ENCODE data around the gene RIOK2.

RIOK2 gene

GRCh38 chr5:97124335-97124734, 58.7 kb downstream of the RIOK2 start:
- H3K9me3 Mint-ChIP-seq, result no peaks in the 10 kb centered on the region
- H3K36me3 Mint-ChIP-seq (ENCODE audit: low read depth), result no peaks in the 10 kb centered on the region
- H3K27me3 Mint-ChIP-seq, result peaks cover 8% of the 10 kb centered on the region
- H3K4me1 Mint-ChIP-seq (ENCODE audit: low read depth), result no peaks in the 10 kb centered on the region
- H3K27ac Mint-ChIP-seq, result no peak overlapping the region
- no peak overlapping the region for H3K4me3 Mint-ChIP-seq

- H3K27ac Mint-ChIP-seq, result no peak overlapping the region
- H3K36me3 Mint-ChIP-seq (ENCODE audit: low read depth), result no peaks in the 10 kb centered on the region
- no peaks in the 10 kb centered on the region for H3K4me1 Mint-ChIP-seq (ENCODE audit: low read depth)
- no peaks in the 10 kb centered on the region for H3K9me3 Mint-ChIP-seq
- H3K4me3 Mint-ChIP-seq, result no peak overlapping the region
- peaks cover 3% of the 10 kb centered on the region for H3K27me3 Mint-ChIP-seq
Measured at GRCh38 chr5:97121848-97122247, 61.2 kb downstream of the RIOK2 start.

- Mint-ChIP-seq H3K27ac (no peak overlapping the region), H3K9me3 (no peaks in the 10 kb centered on the region), H3K4me1 (ENCODE audit: low read depth) (no peaks in the 10 kb centered on the region), H3K36me3 (ENCODE audit: low read depth) (no peaks in the 10 kb centered on the region), H3K4me3 (no peak overlapping the region), H3K27me3 (peaks cover 3% of the 10 kb centered on the region)
Measured at GRCh38 chr5:97120195-97120594, 62.9 kb downstream of the RIOK2 start.

GRCh38 chr5:97119007-97119390, 64.0 kb downstream of the RIOK2 start:
- Mint-ChIP-seq H3K27me3 (peaks cover 3% of the 10 kb centered on the region), H3K4me1 (ENCODE audit: low read depth) (no peaks in the 10 kb centered on the region), H3K36me3 (ENCODE audit: low read depth) (no peaks in the 10 kb centered on the region), H3K9me3 (no peaks in the 10 kb centered on the region), H3K4me3 (no peak overlapping the region), H3K27ac (no peak overlapping the region)

- Mint-ChIP-seq H3K36me3 (ENCODE audit: low read depth) (no peaks in the 10 kb centered on the region), H3K27ac (no peak overlapping the region), H3K27me3 (peaks cover 3% of the 10 kb centered on the region), H3K4me1 (ENCODE audit: low read depth) (no peaks in the 10 kb centered on the region), H3K4me3 (no peak overlapping the region), H3K9me3 (no peaks in the 10 kb centered on the region)
Measured at GRCh38 chr5:97118261-97119006, 64.6 kb downstream of the RIOK2 start.

- H3K27me3 Mint-ChIP-seq, result no peaks in the 10 kb centered on the region
- no peak overlapping the region for H3K27ac Mint-ChIP-seq
- no peak overlapping the region for H3K4me3 Mint-ChIP-seq
- H3K9me3 Mint-ChIP-seq, result no peaks in the 10 kb centered on the region
- H3K36me3 Mint-ChIP-seq (ENCODE audit: low read depth), result no peaks in the 10 kb centered on the region
- no peaks in the 10 kb centered on the region for H3K4me1 Mint-ChIP-seq (ENCODE audit: low read depth)
Measured at GRCh38 chr5:97115932-97116331, 67.1 kb downstream of the RIOK2 start.

GRCh38 chr5:97112230-97112629, 70.8 kb downstream of the RIOK2 start:
- no peaks in the 10 kb centered on the region for H3K4me1 Mint-ChIP-seq (ENCODE audit: low read depth)
- H3K4me3 Mint-ChIP-seq, result no peak overlapping the region
- no peak overlapping the region for H3K27ac Mint-ChIP-seq
- H3K36me3 Mint-ChIP-seq (ENCODE audit: low read depth), result no peaks in the 10 kb centered on the region
- H3K9me3 Mint-ChIP-seq, result no peaks in the 10 kb centered on the region
- H3K27me3 Mint-ChIP-seq, result no peaks in the 10 kb centered on the region

- no peaks in the 10 kb centered on the region for H3K27me3 Mint-ChIP-seq
- no peaks in the 10 kb centered on the region for H3K4me1 Mint-ChIP-seq (ENCODE audit: low read depth)
- no peaks in the 10 kb centered on the region for H3K9me3 Mint-ChIP-seq
- no peak overlapping the region for H3K27ac Mint-ChIP-seq
- H3K4me3 Mint-ChIP-seq, result no peak overlapping the region
- H3K36me3 Mint-ChIP-seq (ENCODE audit: low read depth), result no peaks in the 10 kb centered on the region
Measured at GRCh38 chr5:97111616-97112015, 71.4 kb downstream of the RIOK2 start.

- no peak overlapping the region for H3K27ac Mint-ChIP-seq
- no peaks in the 10 kb centered on the region for H3K4me1 Mint-ChIP-seq (ENCODE audit: low read depth)
- H3K4me3 Mint-ChIP-seq, result no peak overlapping the region
- H3K27me3 Mint-ChIP-seq, result no peaks in the 10 kb centered on the region
- H3K9me3 Mint-ChIP-seq, result no peaks in the 10 kb centered on the region
- H3K36me3 Mint-ChIP-seq (ENCODE audit: low read depth), result no peaks in the 10 kb centered on the region
Measured at GRCh38 chr5:97111004-97111403, 72.0 kb downstream of the RIOK2 start.

Data from stimulated activated naive CD8-positive, alpha-beta T cell treated with anti-CD3 and anti-CD28 coated beads, Interleukin-15, Interleukin-2, amounts not matched to agents 100 ng/mL and 50 ng/mL, for 24 hours (primary cell).